ENCODE results near the gene C1GALT1. TPM values are rescaled to one million over a fixed set of nuclear protein-coding genes. Genes with fewer than 3 reads are reported as not detected.

The C1GALT1 gene
- total and polyA plus RNA-seq, 12 donors, result 6.2 to 31.9 (median 19.7) TPM

DNA sequence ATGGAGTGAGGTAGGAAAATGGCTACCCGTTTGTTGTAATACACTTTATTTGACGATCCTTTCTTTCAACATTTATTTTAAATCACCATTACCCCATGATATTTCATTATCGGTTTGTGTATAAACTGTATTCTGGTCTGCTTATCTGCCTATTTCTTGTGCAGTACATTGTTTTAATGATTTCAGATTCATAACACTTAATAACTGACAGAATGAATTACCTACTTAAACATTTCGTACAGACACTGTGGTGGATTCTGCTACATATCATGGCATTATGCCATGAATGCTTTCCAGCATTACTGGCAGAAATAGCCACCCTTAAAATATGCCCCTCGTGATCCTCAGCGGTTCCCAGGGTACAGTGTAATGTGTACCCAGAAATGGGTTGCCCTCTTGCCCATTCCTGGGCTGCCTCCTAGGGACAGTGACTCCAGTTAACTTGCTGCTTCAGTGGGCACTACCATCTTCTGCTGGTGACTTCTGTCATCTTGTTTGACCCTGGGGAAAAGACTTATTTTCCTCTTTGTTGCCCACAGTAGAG lies 74.5 kb downstream of the C1GALT1 start:
- peak in 1 of 2 donors; percentile 42 for DNase-seq
- WGBS, 2 donors, result 47 to 71% methylated on average over 6 of the region's 6 CpGs
- peaks cover 0 to 45% (median 8%) of the 10 kb centered on the region in 9 donors for H3K4me1 ChIP-seq
- H3K27me3 ChIP-seq, result no peaks in the 10 kb centered on the region
- H3K36me3 ChIP-seq, result peaks cover 0 to 10% (median 0%) of the 10 kb centered on the region in 9 donors
- TF ChIP-seq, protein P1, sequence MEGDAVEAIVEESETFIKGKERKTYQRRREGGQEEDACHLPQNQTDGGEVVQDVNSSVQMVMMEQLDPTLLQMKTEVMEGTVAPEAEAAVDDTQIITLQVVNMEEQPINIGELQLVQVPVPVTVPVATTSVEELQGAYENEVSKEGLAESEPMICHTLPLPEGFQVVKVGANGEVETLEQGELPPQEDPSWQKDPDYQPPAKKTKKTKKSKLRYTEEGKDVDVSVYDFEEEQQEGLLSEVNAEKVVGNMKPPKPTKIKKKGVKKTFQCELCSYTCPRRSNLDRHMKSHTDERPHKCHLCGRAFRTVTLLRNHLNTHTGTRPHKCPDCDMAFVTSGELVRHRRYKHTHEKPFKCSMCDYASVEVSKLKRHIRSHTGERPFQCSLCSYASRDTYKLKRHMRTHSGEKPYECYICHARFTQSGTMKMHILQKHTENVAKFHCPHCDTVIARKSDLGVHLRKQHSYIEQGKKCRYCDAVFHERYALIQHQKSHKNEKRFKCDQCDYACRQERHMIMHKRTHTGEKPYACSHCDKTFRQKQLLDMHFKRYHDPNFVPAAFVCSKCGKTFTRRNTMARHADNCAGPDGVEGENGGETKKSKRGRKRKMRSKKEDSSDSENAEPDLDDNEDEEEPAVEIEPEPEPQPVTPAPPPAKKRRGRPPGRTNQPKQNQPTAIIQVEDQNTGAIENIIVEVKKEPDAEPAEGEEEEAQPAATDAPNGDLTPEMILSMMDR (IDR thresholded peaks at IDR 0.05), result peak in 2 of 9 donors; percentile 13 to 27
- no peak overlapping the region for H3K4me3 ChIP-seq
- intact Hi-C loops (cut with DNase I), result loop anchor here in 2 of 10 donors (5.0 to 10.0 kb wide), 3 partner anchors 75 to 308 kb away; partner anchors contain the start of genes C1GALT1 (in 1 of the 2) and MIOS (in 1 of the 2)
- H3K27ac ChIP-seq, result peak overlapping the region in 6 of 10 donors; percentile 20 to 84 (median 52)
- ATAC-seq, result peak; percentile 77 to 96 (median 88)
- peaks cover 0 to 18% (median 0%) of the 10 kb centered on the region in 11 donors for H3K9me3 ChIP-seq

DNA sequence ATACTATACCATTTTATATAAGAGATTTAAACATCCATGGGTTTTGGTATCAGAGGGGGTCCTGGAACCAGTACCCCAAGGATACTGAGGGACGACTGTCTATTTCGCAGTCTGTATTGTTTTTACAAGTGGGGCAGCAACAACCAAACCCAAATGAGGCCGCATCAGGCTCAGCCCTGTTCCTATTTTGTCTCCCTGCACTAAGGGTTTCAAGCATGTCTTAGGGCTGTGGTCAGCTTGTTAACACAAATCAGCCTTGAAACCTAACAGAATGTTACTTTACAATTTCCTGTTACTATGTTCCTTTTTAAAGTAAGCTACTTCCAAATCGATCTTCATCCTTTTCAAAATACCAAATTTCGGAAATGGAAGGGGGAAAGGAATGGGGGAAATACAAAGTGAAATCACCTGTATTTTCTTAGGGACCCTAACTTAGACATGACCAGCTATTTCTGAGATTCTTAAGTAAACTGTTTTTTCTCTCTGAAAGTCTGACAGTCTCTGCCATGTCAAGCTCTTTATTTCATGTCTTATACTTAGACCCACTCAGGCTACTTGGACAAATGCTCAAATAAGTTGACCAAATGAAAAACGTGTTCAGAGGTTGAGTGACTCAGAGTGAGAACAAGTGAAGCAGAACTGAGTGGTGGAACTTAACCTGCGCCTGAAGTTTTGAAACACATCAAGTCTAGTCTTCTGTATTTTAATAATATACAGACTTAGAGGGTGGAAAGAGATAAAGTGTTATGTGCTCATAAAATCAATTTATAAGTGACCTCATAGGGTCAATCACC lies 75.8 kb downstream of the C1GALT1 start:
- no peaks in the 10 kb centered on the region for H3K27me3 ChIP-seq
- TF ChIP-seq, protein P1 (IDR thresholded peaks at IDR 0.05), result no peak
- intact Hi-C loops (cut with DNase I), result loop anchor here in 2 of 10 donors (5.0 to 10.0 kb wide), 3 partner anchors 76 to 307 kb away; partner anchors contain the start of genes C1GALT1 (in 1 of the 2) and MIOS (in 1 of the 2)
- 81% methylated on average over 7 of the region's 7 CpGs for WGBS, 2 donors
- peak overlapping the region in 2 of 10 donors; percentile 18 to 84 for H3K27ac ChIP-seq
- H3K4me1 ChIP-seq, result peaks cover 0 to 37% (median 8%) of the 10 kb centered on the region in 9 donors
- DNase-seq (no peak), ATAC-seq (peak in 1 of 8 donors; percentile 50)
- peaks cover 0 to 10% (median 0%) of the 10 kb centered on the region in 9 donors for H3K36me3 ChIP-seq
- peak overlapping the region in 1 of 10 donors; percentile 36 for H3K4me3 ChIP-seq
- H3K9me3 ChIP-seq, result peaks cover 0 to 21% (median 0%) of the 10 kb centered on the region in 11 donors

DNA sequence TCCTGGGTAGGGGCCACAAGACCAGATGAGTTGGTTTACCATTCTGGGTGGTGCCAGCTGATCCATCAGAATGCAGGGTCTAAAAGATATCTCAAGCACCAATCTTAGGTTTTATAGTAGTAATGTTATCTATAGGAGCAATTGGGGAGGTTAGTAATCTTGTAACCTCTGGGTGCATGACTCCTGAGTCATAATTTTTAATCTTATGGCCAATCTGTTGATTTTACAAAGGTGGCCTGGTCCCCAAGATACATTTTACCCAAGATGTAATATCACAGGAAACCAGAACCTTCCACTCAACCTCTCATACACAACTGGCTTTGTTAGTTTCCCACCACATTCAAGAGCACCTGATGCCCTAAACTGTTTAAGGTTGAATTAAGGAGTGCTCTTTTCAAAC lies 79.5 kb downstream of the C1GALT1 start:
- no peak overlapping the region for H3K27ac ChIP-seq
- peaks cover 0 to 4% (median 0%) of the 10 kb centered on the region in 9 donors for H3K36me3 ChIP-seq
- H3K4me3 ChIP-seq, result no peak overlapping the region
- no peaks in the 10 kb centered on the region for H3K27me3 ChIP-seq
- peaks cover 0 to 21% (median 0%) of the 10 kb centered on the region in 11 donors for H3K9me3 ChIP-seq
- TF ChIP-seq, protein P1 (IDR thresholded peaks at IDR 0.05), result no peak
- intact Hi-C loops (cut with DNase I), result no loop called here
- no peak for ATAC-seq
- no peak for DNase-seq
- H3K4me1 ChIP-seq, result peaks cover 0 to 36% (median 12%) of the 10 kb centered on the region in 9 donors

Data from heart right ventricle (tissue), 16 donors.